ENCODE results near the gene FRMPD4. TPM values are rescaled to one million over a fixed set of nuclear protein-coding genes. Genes with fewer than 3 reads are reported as not detected.
"Not testable (repeated sequence)": the region's sequence is repeated elsewhere in the genome, so short reads cannot be mapped to it uniquely, and the experiment has no call there.

FRMPD4 gene
- total and polyA plus RNA-seq, 12 donors = under 0.01 to 0.06 (median 0.02) TPM; not detected in 7

GRCh38 chrX:12153317-12153716 is 15.0 kb downstream of the FRMPD4 start:
- intact Hi-C loops (cut with DNase I) = no loop called here
- no peaks in the 10 kb centered on the region for H3K9me3 ChIP-seq (replicated peaks in 1 of 3)
- H3K36me3 ChIP-seq (replicated peaks in 1 of 2) = no peaks in the 10 kb centered on the region
- WGBS, 4 donors = 75 to 85% (median 80%) methylated on average over 4 of the region's 4 CpGs
- no peaks in the 10 kb centered on the region for H3K4me1 ChIP-seq (replicated peaks in 1 of 2)
- no peaks in the 10 kb centered on the region for H3K27me3 ChIP-seq
- no peak overlapping the region for H3K27ac ChIP-seq
- DNase-seq = no peak
- H3K4me3 ChIP-seq = no peak overlapping the region
- TF ChIP-seq POLR2A (IDR thresholded peaks at IDR 0.05) = no peak
- TF ChIP-seq CTCF (IDR thresholded peaks at IDR 0.05) = no peak

- 13 to 28% (median 24%) methylated on average over 1 of the region's 1 CpG for WGBS, 4 donors
- Histone ChIP-seq H3K9me3 (replicated peaks in 1 of 3) (no peaks in the 10 kb centered on the region), H3K27ac (no peak overlapping the region), H3K27me3 (no peaks in the 10 kb centered on the region), H3K4me1 (replicated peaks in 1 of 2) (no peaks in the 10 kb centered on the region), H3K36me3 (replicated peaks in 1 of 2) (no peaks in the 10 kb centered on the region), H3K4me3 (no peak overlapping the region)
- intact Hi-C loops (cut with DNase I) = no loop called here
- DNase-seq = no peak
- TF ChIP-seq POLR2A (IDR thresholded peaks at IDR 0.05) = no peak
- no peak for TF ChIP-seq CTCF (IDR thresholded peaks at IDR 0.05)
Observed at GRCh38 chrX:12153741-12154140, 15.5 kb downstream of the FRMPD4 start.

- no peaks in the 10 kb centered on the region for H3K27me3 ChIP-seq
- 54 to 73% (median 61%) methylated on average over 4 of the region's 4 CpGs for WGBS, 4 donors
- H3K4me1 ChIP-seq (replicated peaks in 1 of 2) = no peaks in the 10 kb centered on the region
- intact Hi-C loops (cut with DNase I) = no loop called here
- no peaks in the 10 kb centered on the region for H3K36me3 ChIP-seq (replicated peaks in 1 of 2)
- H3K27ac ChIP-seq = no peak overlapping the region
- no peak for DNase-seq
- TF ChIP-seq POLR2A (IDR thresholded peaks at IDR 0.05) (no peak), CTCF (IDR thresholded peaks at IDR 0.05) (no peak)
- H3K9me3 ChIP-seq (replicated peaks in 1 of 3) = no peaks in the 10 kb centered on the region
- H3K4me3 ChIP-seq = no peak overlapping the region
Observed at GRCh38 chrX:12159799-12160198, 21.5 kb downstream of the FRMPD4 start.

- DNase-seq = no peak
- Histone ChIP-seq H3K27ac (no peak overlapping the region), H3K4me1 (replicated peaks in 1 of 2) (no peaks in the 10 kb centered on the region), H3K36me3 (replicated peaks in 1 of 2) (no peaks in the 10 kb centered on the region), H3K27me3 (no peaks in the 10 kb centered on the region), H3K4me3 (no peak overlapping the region), H3K9me3 (replicated peaks in 1 of 3) (no peaks in the 10 kb centered on the region)
- intact Hi-C loops (cut with DNase I) = no loop called here
- WGBS, 4 donors = 58 to 84% (median 70%) methylated on average over 2 of the region's 2 CpGs
- TF ChIP-seq CTCF (IDR thresholded peaks at IDR 0.05) (no peak), POLR2A (IDR thresholded peaks at IDR 0.05) (no peak)
Observed at GRCh38 chrX:12162420-12162819, 24.1 kb downstream of the FRMPD4 start.

GRCh38 chrX:12164180-12164579 is 25.9 kb downstream of the FRMPD4 start:
- H3K4me3 ChIP-seq; H3K36me3 ChIP-seq (replicated peaks in 1 of 2); H3K4me1 ChIP-seq (replicated peaks in 1 of 2); H3K27me3 ChIP-seq; H3K9me3 ChIP-seq (replicated peaks in 1 of 3); H3K27ac ChIP-seq; DNase-seq; intact Hi-C loops (cut with DNase I): not testable (repeated sequence)
- WGBS, 4 donors = 84 to 92% (median 91%) methylated on average over 3 of the region's 3 CpGs

Measured in adrenal gland (tissue), 12 donors.